A673 (cell line): ENCODE results near the gene SMS. TPM values are rescaled to one million over a fixed set of nuclear protein-coding genes. Genes with fewer than 3 reads are reported as not detected.

Experiments used
- BruUV-seq: library from RNA; stranded (reverse); fragments of 400-500 nt; replicated peaks from 2 replicates; lab custom pipeline; 2021; lab: Mats Ljungman, UMichigan
- CTCF ChIA-PET: fragments of 300-600 bp; sonication (Branson Sonifier 250); formaldehyde crosslinking; loops from one replicate; lab custom pipeline; 2022; ENCODE audit warnings: antibody characterized with exemption; lab: Charles Lee
- POLR2A ChIA-PET: fragments of 300-600 bp; sonication (Branson Sonifier 250); formaldehyde crosslinking; loops from one replicate; lab custom pipeline; 2022; ENCODE audit warnings: antibody characterized with exemption; ENCODE audit not compliant: low non-redundant PET; lab: Charles Lee
- DNase-seq: peaks from one replicate; pipeline ENCODE4 v3.0.0-alpha.2; 2015; ENCODE audit warnings: low spot score
- H3K27ac ChIP-seq: fragments of 200-600 bp; sonication (generic); 2 replicates; pipeline ENCODE4 v1.5.1; 2016; ENCODE audit warnings: mixed run types, low read depth, mild to moderate bottlenecking, mixed read lengths, antibody characterized with exemption, low read length; ENCODE audit not compliant: poor library complexity, severe bottlenecking
- H3K27me3 ChIP-seq: fragments of 200-600 bp; sonication (generic); replicated peaks from 2 replicates; pipeline ENCODE4 v1.6.1; 2017; ENCODE audit warnings: mixed run types, low read depth, mild to moderate bottlenecking, mixed read lengths, antibody characterized with exemption, low read length; ENCODE audit not compliant: insufficient read depth, poor library complexity
- H3K36me3 ChIP-seq: fragments of 200-600 bp; sonication (generic); 2 replicates; pipeline ENCODE4 v1.6.1; 2016; ENCODE audit warnings: mixed run types, mild to moderate bottlenecking, mixed read lengths, antibody characterized with exemption, low read length; ENCODE audit not compliant: insufficient read depth, poor library complexity, severe bottlenecking
- H3K4me1 ChIP-seq: fragments of 200-600 bp; sonication (generic); 2 replicates; pipeline ENCODE4 v1.6.1; 2017; ENCODE audit warnings: mixed run types, mild to moderate bottlenecking, mixed read lengths, antibody characterized with exemption, low read length; ENCODE audit not compliant: insufficient read depth, poor library complexity, severe bottlenecking
- H3K4me3 ChIP-seq: fragments of 200-600 bp; sonication (generic); 2 replicates; pipeline ENCODE4 v1.5.1; 2016; ENCODE audit warnings: low read depth, mixed run types, mild to moderate bottlenecking, mixed read lengths, low read length; ENCODE audit not compliant: poor library complexity, severe bottlenecking
- H3K9me3 ChIP-seq: fragments of 200-600 bp; sonication (generic); 2 replicates; pipeline ENCODE4 v1.6.1; 2016; ENCODE audit warnings: mixed run types, low read depth, mild to moderate bottlenecking, mixed read lengths, antibody characterized with exemption, low read length; ENCODE audit not compliant: poor library complexity, severe bottlenecking
- CTCF ChIP-seq: fragments of 300-800, 200-600 bp; sonication (generic); conservative IDR thresholded peaks from 2 replicates; pipeline ENCODE4 v1.5.1; 2017; ENCODE audit warnings: low read depth, mild to moderate bottlenecking, antibody characterized with exemption, low read length, moderate library complexity, mixed read lengths
- EZH2 ChIP-seq: fragments of 200-600 bp; sonication (generic); IDR thresholded peaks from 2 replicates; pipeline ENCODE4 v1.6.1; 2017; ENCODE audit warnings: borderline replicate concordance, low read depth, mild to moderate bottlenecking, mixed read lengths, antibody characterized with exemption, low read length; ENCODE audit not compliant: poor library complexity, severe bottlenecking
- intact Hi-C: fragments of 100-400 bp; cut with micrococcal nuclease; formaldehyde crosslinking; loops from one replicate; pipeline ENCODE4 v1.10.0; 2022; ENCODE audit not compliant: unreplicated experiment
- total RNA-seq: library from RNA; stranded (reverse); gene quantifications from 2 replicates; pipeline ENCODE4 v1.2.3, GENCODE V29; 2021

The SMS gene
- total RNA-seq, 1 experiment from 2014 or later, result 108 TPM

DNA sequence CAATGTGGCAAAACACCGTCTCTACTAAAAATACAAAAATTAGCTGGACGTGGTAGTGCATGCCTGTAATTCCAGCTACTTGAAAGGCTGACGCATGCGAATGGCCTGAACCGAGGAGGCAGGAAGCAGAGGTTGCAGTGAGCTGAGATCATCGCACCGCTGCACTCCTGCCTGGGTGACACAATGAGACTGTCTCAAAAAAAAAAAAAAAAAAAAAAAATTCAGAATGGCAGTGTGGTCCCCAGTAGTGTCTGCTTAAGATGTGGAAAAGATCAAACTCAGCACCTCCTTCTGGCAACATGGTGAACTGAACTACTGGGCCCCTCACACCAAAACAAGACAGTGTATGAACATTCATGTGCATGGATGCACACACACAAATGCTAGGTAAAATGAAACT lies 32.2 kb downstream of the SMS start:
- intact Hi-C loops, result loop anchor here (10.0 kb wide), 1 partner anchor 228 kb away; no protein-coding TSS in a partner anchor
- Histone ChIP-seq H3K9me3 (no peaks in the 10 kb centered on the region), H3K27ac (no peak overlapping the region), H3K4me3 (no peak overlapping the region), H3K36me3 (peaks cover 5% of the 10 kb centered on the region), H3K4me1 (no peaks in the 10 kb centered on the region), H3K27me3 (no peaks in the 10 kb centered on the region)
- ChIA-PET POLR2A (no interaction called here), CTCF (interaction anchor here (0.7 kb wide), 1 partner anchor 170 kb away, joined by 4 read pairs; no protein-coding TSS in a partner anchor)
- BruUV-seq, result no TSS peak
- TF ChIP-seq CTCF (peak; percentile 31; the same call in 1 of the 2 replicates), EZH2 (no peak)
- peak; percentile 21 for DNase-seq

DNA sequence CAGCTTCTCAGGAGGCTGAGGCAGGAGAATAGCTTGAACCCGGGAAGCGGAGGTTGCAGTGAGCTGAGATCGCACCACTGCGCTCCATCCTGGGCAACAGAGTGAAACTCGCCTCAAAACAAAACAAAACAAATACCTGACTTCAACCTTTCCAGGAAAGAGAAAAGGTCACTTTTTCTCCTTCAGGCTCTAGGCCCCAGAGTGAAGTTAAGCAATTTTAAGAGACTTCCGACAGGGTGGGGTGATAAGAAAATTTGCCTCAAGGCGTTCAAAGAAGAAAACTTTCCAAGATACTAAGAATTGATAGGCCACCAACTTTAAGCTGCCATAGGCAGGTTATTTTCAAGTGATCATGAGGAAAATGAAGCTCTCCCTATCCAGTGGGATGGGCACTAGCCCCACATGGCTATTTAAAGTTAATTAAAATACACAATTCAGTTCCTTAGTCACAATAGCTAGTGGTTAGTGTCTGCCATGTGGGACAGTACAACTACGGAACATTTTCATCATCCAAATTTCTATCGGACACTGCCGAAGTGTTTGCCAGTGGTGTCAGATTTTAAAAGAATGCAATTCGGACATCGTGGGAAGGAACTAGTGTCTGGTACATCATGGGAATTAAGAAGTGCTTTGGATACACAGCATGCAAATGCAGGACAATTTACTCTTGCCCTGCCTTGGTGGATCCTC lies 33.0 kb downstream of the SMS start:
- no peaks in the 10 kb centered on the region for H3K4me1 ChIP-seq
- H3K27ac ChIP-seq, result no peak overlapping the region
- no peak for TF ChIP-seq CTCF
- TF ChIP-seq EZH2, result no peak
- ChIA-PET CTCF (no interaction called here), POLR2A (no interaction called here)
- H3K9me3 ChIP-seq, result no peaks in the 10 kb centered on the region
- peaks cover 5% of the 10 kb centered on the region for H3K36me3 ChIP-seq
- intact Hi-C loops, result loop anchor here (10.0 kb wide), 1 partner anchor 229 kb away; no protein-coding TSS in a partner anchor
- H3K27me3 ChIP-seq, result no peaks in the 10 kb centered on the region
- no peak for DNase-seq
- H3K4me3 ChIP-seq, result no peak overlapping the region
- BruUV-seq, result no TSS peak

- H3K36me3 ChIP-seq, result peaks cover 10% of the 10 kb centered on the region
- POLR2A ChIA-PET, result no interaction called here
- no peak overlapping the region for H3K27ac ChIP-seq
- no peaks in the 10 kb centered on the region for H3K4me1 ChIP-seq
- intact Hi-C loops, result loop anchor here (10.0 kb wide), 1 partner anchor 229 kb away; no protein-coding TSS in a partner anchor
- H3K9me3 ChIP-seq, result no peaks in the 10 kb centered on the region
- no peaks in the 10 kb centered on the region for H3K27me3 ChIP-seq
- CTCF ChIA-PET, result no interaction called here
- no peak for DNase-seq
- BruUV-seq, result no TSS peak
- H3K4me3 ChIP-seq, result no peak overlapping the region
- TF ChIP-seq EZH2, result no peak
- no peak for TF ChIP-seq CTCF
Observed at GRCh38 chrX:21974011-21974385, 33.5 kb downstream of the SMS start.
